IMR-90 (cell line): ENCODE data around the gene CCDC61. TPM values are rescaled to one million over a fixed set of nuclear protein-coding genes. Genes with fewer than 3 reads are reported as not detected.

ENCODE experiments used
- ATAC-seq: fragments of 200-7000 bp; cut with Tn5 transposase; 2 replicates; pipeline ENCODE4 v1.9.1; 2020; ENCODE audit warnings: low read depth, mild to moderate bottlenecking, moderate library complexity
- BruUV-seq: library from RNA; stranded (reverse); fragments of 400-500 nt; replicated peaks from 2 replicates; lab custom pipeline; 2021; lab: Mats Ljungman, UMichigan
- CTCF ChIA-PET: fragments of 300-600 bp; formaldehyde crosslinking; extraction: SDS; loops from one replicate; lab custom pipeline; 2021; ENCODE audit warnings: antibody characterized with exemption; lab: Yijun Ruan, JAX
- POLR2A ChIA-PET: fragments of 300-600 bp; sonication (Branson Sonifier 250); formaldehyde crosslinking; loops from one replicate; lab custom pipeline; 2022; ENCODE audit warnings: antibody characterized with exemption; ENCODE audit not compliant: unreplicated experiment; lab: Charles Lee
- DNase-seq: peaks from one replicate; pipeline ENCODE4 v3.0.0; 2013
- H2AFZ ChIP-seq: replicated peaks from 2 replicates; pipeline ENCODE3; 2013; ENCODE audit warnings: low read length, mild to moderate bottlenecking; ENCODE audit not compliant: poor library complexity
- H2AK5ac ChIP-seq: 2 replicates; pipeline ENCODE4 v1.6.1; 2013; ENCODE audit warnings: low read depth, low read length, inconsistent platforms
- H2AK9ac ChIP-seq: replicated peaks from 2 replicates; pipeline ENCODE3; 2013; ENCODE audit warnings: mild to moderate bottlenecking, low read depth, low read length, moderate library complexity; ENCODE audit not compliant: poor library complexity
- H2BK120ac ChIP-seq: 2 replicates; pipeline ENCODE4 v1.6.1; 2013; ENCODE audit warnings: low read depth, low read length, inconsistent platforms
- H2BK15ac ChIP-seq: 3 replicates; pipeline ENCODE4 v1.6.1; 2013; ENCODE audit warnings: low read depth, low read length, inconsistent platforms
- H2BK20ac ChIP-seq: 2 replicates; pipeline ENCODE4 v1.6.1; 2013; ENCODE audit warnings: low read depth, mild to moderate bottlenecking, inconsistent platforms, low read length, moderate library complexity
- H2BK5ac ChIP-seq: 2 replicates; pipeline ENCODE4 v1.6.1; 2013; ENCODE audit warnings: mild to moderate bottlenecking, low read depth, low read length, inconsistent platforms; ENCODE audit not compliant: poor library complexity, severe bottlenecking
- H3K14ac ChIP-seq: replicated peaks from 2 replicates; pipeline ENCODE4 v1.6.1; 2013; ENCODE audit warnings: low read depth, low read length, inconsistent platforms
- H3K18ac ChIP-seq: 2 replicates; pipeline ENCODE4 v1.6.1; 2013; ENCODE audit warnings: low read depth, low read length, control low read depth
- H3K23ac ChIP-seq: 2 replicates; pipeline ENCODE4 v1.6.1; 2013; ENCODE audit warnings: low read depth, low read length, inconsistent platforms
- H3K27ac ChIP-seq: 2 replicates; pipeline ENCODE4 v1.5.1; 2013; ENCODE audit warnings: mild to moderate bottlenecking, control low read depth, low read length; ENCODE audit not compliant: insufficient read depth
- H3K27me3 ChIP-seq: 2 replicates; pipeline ENCODE4 v1.6.1; 2013; ENCODE audit warnings: low read length; ENCODE audit not compliant: control insufficient read depth, insufficient read depth
- H3K36me3 ChIP-seq: 2 replicates; pipeline ENCODE4 v1.6.1; 2013; ENCODE audit warnings: low read length, mixed read lengths; ENCODE audit not compliant: control insufficient read depth, insufficient read depth
- H3K4ac ChIP-seq: 2 replicates; pipeline ENCODE4 v1.6.1; 2013; ENCODE audit warnings: low read depth, low read length, inconsistent platforms
- H3K4me1 ChIP-seq: 2 replicates; pipeline ENCODE4 v1.6.1; 2013; ENCODE audit warnings: low read length, mixed read lengths; ENCODE audit not compliant: control insufficient read depth, insufficient read depth
- H3K4me2 ChIP-seq: 2 replicates; pipeline ENCODE4 v1.6.1; 2013; ENCODE audit warnings: low read depth, mild to moderate bottlenecking, control low read depth, low read length, moderate library complexity
- H3K4me3 ChIP-seq: 2 replicates; pipeline ENCODE4 v1.5.1; 2013; ENCODE audit warnings: low read depth, mild to moderate bottlenecking, control low read depth, low read length, moderate library complexity; ENCODE audit not compliant: insufficient read depth
- H3K56ac ChIP-seq: 2 replicates; pipeline ENCODE4 v1.6.1; 2013; ENCODE audit warnings: low read length, inconsistent platforms; ENCODE audit not compliant: insufficient read depth; ENCODE audit errors: extremely low read depth
- H3K79me1 ChIP-seq, 2 experiments: 2 replicates each; pipeline ENCODE4 v1.6.1; 2013; ENCODE audit warnings: low read length in 2 of 2, inconsistent platforms in 1 of 2, low read depth in 1 of 2
- H3K9ac ChIP-seq: 2 replicates; pipeline ENCODE4 v1.6.1; 2013; ENCODE audit warnings: low read depth, low read length, control low read depth
- H3K9me1 ChIP-seq: 2 replicates; pipeline ENCODE4 v1.6.1; 2013; ENCODE audit warnings: low read length, inconsistent platforms; ENCODE audit not compliant: insufficient read depth
- H3K9me3 ChIP-seq: 2 replicates; pipeline ENCODE4 v1.6.1; 2013; ENCODE audit warnings: low read length; ENCODE audit not compliant: control insufficient read depth, insufficient read depth
- H4K20me1 ChIP-seq: 2 replicates; pipeline ENCODE4 v1.6.1; 2013; ENCODE audit warnings: low read length, inconsistent platforms; ENCODE audit not compliant: insufficient read depth
- H4K5ac ChIP-seq: 2 replicates; pipeline ENCODE4 v1.6.1; 2013; ENCODE audit warnings: mild to moderate bottlenecking, low read depth, low read length, control low read depth
- H4K8ac ChIP-seq, 2 experiments: 2 replicates each; pipeline ENCODE4 v1.6.1; 2013; ENCODE audit warnings: low read depth in 2 of 2, low read length in 2 of 2, control low read depth in 1 of 2, inconsistent platforms in 1 of 2
- H4K91ac ChIP-seq: 2 replicates; pipeline ENCODE4 v1.6.1; 2013; ENCODE audit warnings: low read depth, low read length, inconsistent platforms; ENCODE audit not compliant: insufficient read depth
- BHLHE40 ChIP-seq: fragments of 150-350 bp; IDR thresholded peaks from 2 replicates; pipeline ENCODE4 v1.6.1; 2016; ENCODE audit warnings: mild to moderate bottlenecking, low read depth, low read length
- CHD1 ChIP-seq: IDR thresholded peaks from 2 replicates; pipeline ENCODE4 v1.6.1; 2012; ENCODE audit warnings: low read depth, low read length, improper control_type of control experiment
- CTCF ChIP-seq: conservative IDR thresholded peaks from 2 replicates; pipeline ENCODE4 v1.5.1; 2012; ENCODE audit warnings: mild to moderate bottlenecking, low read depth, low read length, improper control_type of control experiment
- FOS ChIP-seq: fragments of 150-350 bp; IDR thresholded peaks from 2 replicates; pipeline ENCODE4 v1.6.1; 2016; ENCODE audit warnings: low read depth, low read length
- MAFK ChIP-seq: IDR thresholded peaks from 2 replicates; pipeline ENCODE4 v1.6.1; 2012; ENCODE audit warnings: low read depth, low read length, improper control_type of control experiment
- MAZ ChIP-seq: IDR thresholded peaks from 2 replicates; pipeline ENCODE4 v1.6.1; 2012; ENCODE audit warnings: low read depth, mild to moderate bottlenecking, low read length, improper control_type of control experiment, moderate library complexity, borderline replicate concordance
- MXI1 ChIP-seq: IDR thresholded peaks from 2 replicates; pipeline ENCODE4 v1.6.1; 2012; ENCODE audit warnings: low read depth, mild to moderate bottlenecking, low read length, moderate library complexity, borderline replicate concordance
- NFE2L2 ChIP-seq: fragments of 150-350 bp; IDR thresholded peaks from 2 replicates; pipeline ENCODE4 v1.6.1; 2016; ENCODE audit warnings: low read depth, mild to moderate bottlenecking, low read length
- POLR2A ChIP-seq: IDR thresholded peaks from 2 replicates; pipeline ENCODE4 v1.6.1; 2012; ENCODE audit warnings: mild to moderate bottlenecking, low read depth, low read length
- RAD21 ChIP-seq: IDR thresholded peaks from 2 replicates; pipeline ENCODE4 v1.6.1; 2012; ENCODE audit warnings: low read length, improper control_type of control experiment
- RCOR1 ChIP-seq: IDR thresholded peaks from 2 replicates; pipeline ENCODE4 v1.6.1; 2012; ENCODE audit warnings: mild to moderate bottlenecking, low read length, improper control_type of control experiment; ENCODE audit not compliant: insufficient replicate concordance
- RFX5 ChIP-seq: IDR thresholded peaks from 2 replicates; pipeline ENCODE4 v1.8.0; 2012; ENCODE audit warnings: low read depth, mild to moderate bottlenecking, low read length, moderate library complexity
- SMC3 ChIP-seq: fragments of 150-350 bp; IDR thresholded peaks from 2 replicates; pipeline ENCODE4 v1.6.1; 2016; ENCODE audit warnings: low read depth, mild to moderate bottlenecking, antibody characterized with exemption, low read length, moderate library complexity
- USF2 ChIP-seq: fragments of 150-350 bp; IDR thresholded peaks from 2 replicates; pipeline ENCODE4 v1.6.1; 2017; ENCODE audit warnings: mild to moderate bottlenecking, antibody characterized with exemption, low read length, low read depth
- WGBS, 2 experiments: methylation state at CpG; one replicate each; pipeline versions ENCODE4 v1.1.5 to v1.1.7; 2013; ENCODE audit warnings: missing lambda C conversion rate in 2 of 2; ENCODE audit not compliant: insufficient read length in 1 of 2; ENCODE audit errors: extremely low coverage in 2 of 2; 5-methylcytosine and 5-hydroxymethylcytosine counted together
- dilution Hi-C: fragments of 300-500 bp; cut with HindIII; formaldehyde crosslinking; loops from one replicate; pipeline ENCODE4 v1.14.3; 2018; ENCODE audit warnings: low sequenced_read_pairs; ENCODE audit not compliant: unreplicated experiment
- in situ Hi-C: fragments of 300-500 bp; cut with MboI; formaldehyde crosslinking; loops from 3 replicates; pipeline ENCODE4 v1.14.3; 2019; ENCODE audit warnings: low sequenced_read_pairs, inconsistent platforms, mixed read lengths
- intact Hi-C: fragments of 100-400 bp; cut with micrococcal nuclease; formaldehyde crosslinking; loops from 2 replicates; pipeline ENCODE4 v1.10.0; 2022
- polyA plus RNA-seq, 3 experiments: library from polyadenylated mRNA; depleted of rRNA; stranded (reverse); fragments of >200 nt; gene quantifications; 2 replicates each; pipeline ENCODE4 v1.2.3, GENCODE V29; 2012; ENCODE audit warnings: low replicate concordance in 1 of 3
- total RNA-seq: library from RNA; depleted of rRNA; stranded (reverse); fragments of >200 nt; gene quantifications from 2 replicates; pipeline ENCODE4 v1.2.3, GENCODE V29; 2012
- TF ChIP-seq, protein P1 (sequence below): fragments of 150-350 bp; IDR thresholded peaks from 2 replicates; pipeline ENCODE4 v1.6.1; 2016; ENCODE audit warnings: low read depth, mild to moderate bottlenecking, low read length, moderate library complexity, borderline replicate concordance

CCDC61 gene
- total and polyA plus RNA-seq, 2 of the 4 experiments (the other 2 are of a cell fraction), result 3.2 to 9.1 TPM

- Histone ChIP-seq H4K8ac (no peak overlapping the region), H4K91ac (no peak overlapping the region), H2BK20ac (no peak overlapping the region), H2AFZ (no peak overlapping the region), H2BK5ac (no peak overlapping the region), H4K20me1 (peaks cover 2% of the 10 kb centered on the region; the same call in 1 of the 2 replicates), H3K56ac (no peak overlapping the region), H3K23ac (no peak overlapping the region), H3K4me2 (no peak overlapping the region), H2BK120ac (no peak overlapping the region), H4K5ac (no peak overlapping the region), H2AK5ac (no peak overlapping the region), H3K79me1 (no peaks in the 10 kb centered on the region), H3K27ac (no peak overlapping the region), H2AK9ac (no peak overlapping the region), H3K9me3 (no peaks in the 10 kb centered on the region), H3K18ac (no peak overlapping the region), H3K36me3 (no peaks in the 10 kb centered on the region), H2BK15ac (no peak overlapping the region), H3K4me3 (no peak overlapping the region), H3K4ac (no peak overlapping the region), H3K4me1 (no peaks in the 10 kb centered on the region), H3K14ac (no peak overlapping the region), H3K9me1 (0 out of 2 replicates have a peak, but pooled peaks cover 2% of the 10 kb centered on the region), H3K27me3 (peaks cover 2% of the 10 kb centered on the region; the same call in 1 of the 2 replicates), H3K9ac (no peak overlapping the region)
- no peak for ATAC-seq
- TF ChIP-seq CHD1 (no peak), MAFK (no peak), POLR2A (no peak), RCOR1 (no peak), SMC3 (no peak), BHLHE40 (no peak), RFX5 (no peak), USF2 (no peak), CTCF (no peak), FOS (no peak), MAZ (no peak), MXI1 (no peak), RAD21 (no peak), NFE2L2 (no peak)
- TF ChIP-seq, protein P1, sequence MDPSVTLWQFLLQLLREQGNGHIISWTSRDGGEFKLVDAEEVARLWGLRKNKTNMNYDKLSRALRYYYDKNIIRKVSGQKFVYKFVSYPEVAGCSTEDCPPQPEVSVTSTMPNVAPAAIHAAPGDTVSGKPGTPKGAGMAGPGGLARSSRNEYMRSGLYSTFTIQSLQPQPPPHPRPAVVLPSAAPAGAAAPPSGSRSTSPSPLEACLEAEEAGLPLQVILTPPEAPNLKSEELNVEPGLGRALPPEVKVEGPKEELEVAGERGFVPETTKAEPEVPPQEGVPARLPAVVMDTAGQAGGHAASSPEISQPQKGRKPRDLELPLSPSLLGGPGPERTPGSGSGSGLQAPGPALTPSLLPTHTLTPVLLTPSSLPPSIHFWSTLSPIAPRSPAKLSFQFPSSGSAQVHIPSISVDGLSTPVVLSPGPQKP, result no peak
- BruUV-seq, result no TSS peak
- POLR2A ChIA-PET, result no interaction called here
- 72% methylated on average over 7 of the region's 12 CpGs; no CpG with 5 or more reads in 1 of the 2 experiments for WGBS, 2 experiments
- no peak for DNase-seq
- dilution Hi-C loops (no loop called here), intact Hi-C loops (no loop called here), in situ Hi-C loops (loop anchor here (10.0 kb wide), 1 partner anchor 53 kb away; no protein-coding TSS in a partner anchor)
- CTCF ChIA-PET, result interaction anchor here (0.5 kb wide), 1 partner anchor 15 kb away, joined by 3 read pairs; no protein-coding TSS in a partner anchor
Observed at GRCh38 chr19:46022061-46022430, 26.8 kb downstream of the CCDC61 start.
